Measurements from ENCODE around the gene TERT.
"Not testable (repeated sequence)": the region's sequence is repeated elsewhere in the genome, so short reads cannot be mapped to it uniquely, and the experiment has no call there.

TERT gene

DNA sequence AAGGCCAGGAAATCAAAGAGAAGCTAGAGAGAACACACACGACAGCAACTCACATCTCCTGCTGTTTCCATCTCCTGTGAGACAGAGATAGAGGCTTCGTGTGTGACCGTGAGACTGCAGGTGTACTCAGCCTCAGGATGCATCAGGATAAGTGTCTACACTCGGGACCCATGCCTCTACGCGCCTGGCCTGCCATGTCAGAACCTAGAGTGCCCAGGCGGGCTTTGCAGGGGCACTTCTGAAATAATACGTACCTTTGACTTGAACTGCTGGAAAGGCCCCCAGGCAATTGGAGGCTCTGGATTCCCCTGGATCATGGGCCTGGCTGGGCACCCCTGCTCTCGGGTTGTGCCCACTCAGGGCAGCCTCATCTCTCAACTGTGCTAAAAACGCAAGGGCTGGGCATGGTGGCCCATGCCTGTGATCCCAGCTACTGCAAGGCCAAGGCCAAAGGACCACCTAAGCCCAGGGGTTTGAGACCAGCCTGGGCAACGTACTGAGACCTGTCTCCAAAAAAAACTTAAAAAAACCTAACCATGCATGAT, 37.1 kb upstream of the TERT start:
- DNase-seq (ENCODE audit: insufficient read length, low spot score) (no peak), FAIRE-seq (no peak)

DNA sequence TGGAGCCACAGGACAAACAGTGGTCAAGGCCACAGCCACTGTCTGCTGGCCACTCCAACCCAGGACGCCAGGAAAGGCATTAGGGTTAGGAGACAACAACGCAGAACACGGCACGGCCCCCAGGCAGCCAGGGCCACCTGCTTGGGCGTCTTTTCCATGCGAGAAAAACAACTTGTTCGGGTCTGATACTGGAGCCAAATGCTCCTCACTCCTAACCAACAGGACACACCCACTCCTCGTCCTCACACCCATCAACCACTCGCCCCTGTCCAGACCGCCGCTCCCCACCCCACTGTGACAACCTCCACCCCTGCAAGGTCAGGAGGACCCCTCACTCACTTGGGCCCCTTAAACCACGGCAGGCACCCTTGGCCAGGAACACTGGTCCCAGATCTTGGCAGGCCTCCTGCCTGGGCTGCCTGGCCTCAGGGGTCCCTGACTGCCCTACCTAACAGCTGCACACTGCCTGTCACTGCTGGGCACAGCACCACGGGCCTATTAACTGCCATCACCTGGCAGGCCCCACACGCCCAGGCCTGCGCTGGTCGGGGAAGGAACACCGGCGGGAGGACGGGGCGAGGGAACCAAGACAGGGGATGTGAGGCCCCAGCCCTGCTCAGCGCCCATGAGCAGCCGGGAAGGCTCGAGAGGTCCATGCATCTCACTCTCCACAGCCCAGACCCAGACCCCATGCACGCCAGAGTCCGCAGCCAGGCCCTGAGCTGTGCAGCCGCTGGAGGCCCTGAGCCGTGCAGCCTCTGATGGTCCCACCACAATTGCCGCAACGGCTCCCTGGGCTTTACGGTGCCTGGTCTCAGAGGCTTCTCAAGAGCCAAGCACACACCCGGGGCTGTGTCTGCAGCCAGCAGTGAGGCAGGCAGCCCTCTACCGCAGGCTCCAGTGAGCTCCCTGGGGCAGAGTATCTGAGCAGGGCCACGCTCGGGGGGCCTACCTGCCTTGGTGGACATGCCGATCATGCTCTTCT, 36.3 kb upstream of the TERT start:
- FAIRE-seq (no peak), DNase-seq (ENCODE audit: insufficient read length, low spot score) (no peak)

DNA sequence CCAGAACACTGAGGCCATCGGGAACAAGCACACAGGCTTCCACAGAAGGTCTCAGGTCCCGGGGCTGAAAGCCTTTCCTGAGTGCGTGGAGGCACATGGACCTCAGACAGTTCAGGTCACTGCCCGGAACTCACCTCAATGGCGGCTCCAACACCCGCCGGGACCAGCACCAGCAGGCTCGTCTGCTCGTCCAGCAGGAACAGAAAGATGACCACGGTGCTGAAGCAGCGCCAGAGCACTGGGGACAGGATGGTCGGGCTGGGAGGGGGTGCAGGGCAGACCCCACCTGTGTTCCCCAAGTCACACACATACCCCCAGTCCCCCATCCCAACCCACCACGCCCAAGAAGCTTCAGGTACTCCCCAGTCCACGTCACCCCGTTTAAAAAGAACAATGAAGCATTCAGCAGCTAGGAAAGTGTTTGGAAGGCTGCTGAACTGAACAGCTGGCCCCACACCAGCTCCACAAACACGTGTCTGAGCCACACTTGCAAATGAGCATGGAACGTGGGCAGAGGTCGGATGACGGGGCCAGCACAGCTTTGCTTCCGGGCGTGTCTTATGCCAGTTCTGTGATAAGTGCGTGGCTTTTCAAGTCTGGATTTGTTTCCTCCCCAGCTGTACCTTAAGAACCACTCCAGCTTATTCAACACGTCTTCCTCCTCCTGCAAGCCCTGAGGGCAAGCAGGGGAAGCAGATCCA, 35.4 kb upstream of the TERT start:
- no peak for DNase-seq (ENCODE audit: insufficient read length, low spot score)
- no peak for FAIRE-seq

DNA sequence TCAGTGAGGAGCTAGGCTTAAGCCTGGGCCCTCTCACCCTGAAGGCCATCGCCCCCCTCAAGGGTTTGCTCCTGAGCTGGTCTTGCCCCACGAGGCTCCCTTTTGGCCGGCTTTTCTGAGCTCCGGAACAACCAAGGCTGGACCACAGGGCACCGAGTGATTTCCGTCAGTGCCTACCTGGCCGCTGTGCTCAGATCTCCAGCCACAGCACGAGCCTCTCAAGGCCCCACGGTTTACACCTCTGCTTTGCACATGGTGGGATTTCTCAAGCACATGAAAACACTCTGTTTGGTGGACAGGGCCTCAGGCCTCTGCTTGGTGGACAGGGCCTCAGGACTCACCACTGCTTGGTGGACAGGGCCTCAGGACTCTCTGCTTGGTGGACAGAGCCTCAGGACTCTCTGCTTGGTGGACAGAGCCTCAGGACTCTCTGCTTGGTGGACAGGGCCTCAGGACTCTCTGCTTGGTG, 34.3 kb upstream of the TERT start:
- FAIRE-seq (no peak), DNase-seq (ENCODE audit: insufficient read length, low spot score) (no peak)

DNA sequence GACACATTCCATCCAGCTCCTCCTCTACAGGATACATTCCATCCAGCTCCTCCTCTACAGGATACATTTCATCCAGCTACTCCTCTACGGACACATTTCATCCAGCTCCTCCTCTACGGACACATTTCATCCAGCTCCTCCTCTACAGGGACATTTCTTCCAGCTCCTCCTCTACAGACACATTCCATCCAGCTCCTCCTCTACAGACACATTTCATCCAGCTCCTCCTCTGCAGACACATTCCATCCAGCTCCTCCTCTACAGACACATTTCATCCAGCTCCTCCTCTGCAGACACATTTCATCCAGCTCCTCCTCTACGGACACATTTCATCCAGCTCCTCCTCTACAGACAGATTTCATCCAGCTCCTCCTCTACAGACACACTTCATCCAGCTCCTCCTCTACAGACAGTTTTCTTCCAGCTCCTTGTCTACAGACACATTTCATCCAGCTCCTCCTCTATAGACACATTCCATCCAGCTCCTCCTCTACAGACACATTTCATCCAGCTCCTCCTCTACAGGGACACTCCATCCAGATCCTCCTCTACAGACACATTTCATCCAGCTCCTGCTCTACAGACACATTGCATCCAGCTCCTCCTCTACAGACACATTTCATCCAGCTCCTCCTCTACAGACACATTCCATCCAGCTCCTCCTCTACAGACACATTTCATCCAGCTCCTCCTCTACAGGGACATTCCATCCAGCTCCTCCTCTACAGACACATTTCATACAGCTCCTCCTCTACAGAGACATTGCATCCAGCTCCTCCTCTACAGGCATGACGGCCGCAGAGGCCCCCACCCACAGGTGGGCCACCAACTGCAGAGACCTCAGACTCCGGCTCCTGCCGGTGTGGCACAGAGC, 33.6 kb upstream of the TERT start:
- FAIRE-seq; DNase-seq (ENCODE audit: insufficient read length, low spot score): not testable (repeated sequence)

DNA sequence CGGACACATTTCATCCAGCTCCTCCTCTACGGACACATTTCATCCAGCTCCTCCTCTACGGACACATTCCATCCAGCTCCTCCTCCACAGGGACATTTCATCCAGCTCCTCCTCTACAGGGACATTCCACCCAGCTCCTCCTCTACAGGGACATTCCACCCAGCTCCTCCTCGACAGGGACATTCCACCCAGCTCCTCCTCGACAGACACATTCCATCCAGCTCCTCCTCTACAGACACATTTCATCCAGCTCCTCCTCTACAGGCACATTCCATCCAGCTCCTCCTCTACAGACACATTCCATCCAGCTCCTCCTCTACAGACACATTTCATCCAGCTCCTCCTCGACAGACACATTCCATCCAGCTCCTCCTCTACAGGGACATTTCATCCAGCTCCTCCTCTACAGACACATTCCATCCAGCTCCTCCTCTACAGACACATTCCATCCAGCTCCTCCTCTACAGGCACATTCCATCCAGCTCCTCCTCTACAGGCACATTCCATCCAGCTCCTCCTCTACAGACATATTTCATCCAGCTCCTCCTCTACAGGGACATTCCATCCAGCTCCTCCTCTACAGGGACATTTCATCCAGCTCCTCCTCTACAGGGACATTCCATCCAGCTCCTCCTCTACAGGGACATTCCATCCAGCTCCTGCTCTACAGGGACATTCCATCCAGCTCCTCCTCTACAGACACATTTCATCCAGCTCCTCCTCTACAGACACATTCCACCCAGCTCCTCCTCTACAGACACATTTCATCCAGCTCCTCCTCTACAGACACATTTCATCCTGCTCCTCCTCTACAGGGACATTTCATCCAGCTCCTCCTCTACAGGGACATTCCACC, 32.3 kb upstream of the TERT start:
- not testable (repeated sequence) for DNase-seq (ENCODE audit: insufficient read length, low spot score); FAIRE-seq

DNA sequence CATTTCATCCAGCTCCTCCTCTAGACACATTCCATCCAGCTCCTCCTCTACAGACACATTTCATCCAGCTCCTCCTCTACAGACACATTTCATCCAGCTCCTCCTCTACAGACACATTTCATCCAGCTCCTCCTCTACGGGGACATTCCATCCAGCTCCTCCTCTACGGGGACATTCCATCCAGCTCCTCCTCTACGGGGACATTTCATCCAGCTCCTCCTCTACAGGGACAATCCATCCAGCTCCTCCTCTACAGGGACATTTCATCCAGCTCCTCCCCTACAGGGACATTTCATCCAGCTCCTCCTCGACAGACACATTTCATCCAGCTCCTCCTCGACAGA, 31.6 kb upstream of the TERT start:
- not testable (repeated sequence) for DNase-seq (ENCODE audit: insufficient read length, low spot score); FAIRE-seq

DNA sequence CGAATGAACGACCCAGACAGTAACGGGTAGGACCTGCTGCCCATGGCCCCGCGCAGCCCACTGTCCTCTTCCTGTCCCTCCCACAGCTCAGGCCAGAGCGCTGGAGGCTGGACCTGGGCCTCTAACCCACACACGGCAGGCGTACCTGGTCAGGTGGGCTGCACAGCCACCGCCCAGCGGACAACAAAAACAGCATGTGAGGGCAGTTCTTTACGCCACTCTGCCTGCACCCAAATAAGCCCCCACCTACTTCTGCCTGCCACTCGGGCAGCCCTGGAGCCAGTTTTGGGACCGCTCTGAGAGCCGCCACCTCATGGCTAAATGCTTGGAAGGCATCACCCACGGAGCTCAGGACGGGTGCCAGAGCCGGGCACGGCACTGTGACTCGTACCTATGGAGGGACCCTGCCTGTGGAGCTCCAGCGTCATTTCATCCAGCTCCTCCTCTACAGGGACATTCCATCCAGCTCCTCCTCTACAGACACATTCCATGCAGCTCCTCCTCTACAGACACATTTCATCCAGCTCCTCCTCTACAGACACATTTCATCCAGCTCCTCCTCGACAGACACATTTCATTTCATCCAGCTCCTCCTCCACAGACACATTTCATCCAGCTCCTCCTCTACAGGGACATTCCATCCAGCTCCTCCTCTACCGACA, 31.1 kb upstream of the TERT start:
- FAIRE-seq (no peak), DNase-seq (ENCODE audit: insufficient read length, low spot score) (no peak)

DNA sequence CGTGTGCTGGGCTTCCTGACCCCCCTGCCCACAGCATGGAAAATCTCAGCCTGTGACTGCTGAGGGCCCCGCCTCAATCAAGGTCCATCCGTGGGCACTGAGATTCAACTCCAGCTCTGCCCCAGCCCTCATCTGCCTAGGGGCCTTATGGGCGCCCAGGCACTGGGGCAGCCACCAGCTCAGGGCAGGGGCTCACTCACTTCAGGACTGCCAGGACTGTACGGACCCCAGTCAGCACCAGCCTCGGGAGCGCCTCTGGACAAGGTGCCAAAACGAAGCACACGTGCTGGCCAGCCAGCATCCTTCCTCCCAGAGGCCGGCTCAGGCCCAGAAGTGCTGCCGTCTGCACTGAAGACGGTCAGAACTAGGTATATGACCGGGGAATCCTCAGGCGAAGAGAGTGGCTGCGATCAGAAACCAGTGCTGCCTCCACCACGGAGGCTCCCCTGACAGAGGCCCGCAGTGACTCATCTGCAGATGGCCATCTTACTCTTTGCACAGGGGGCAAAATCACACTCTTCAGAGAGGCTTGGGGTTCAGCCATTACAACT, 30.4 kb upstream of the TERT start:
- FAIRE-seq (no peak), DNase-seq (ENCODE audit: insufficient read length, low spot score) (no peak)

DNA sequence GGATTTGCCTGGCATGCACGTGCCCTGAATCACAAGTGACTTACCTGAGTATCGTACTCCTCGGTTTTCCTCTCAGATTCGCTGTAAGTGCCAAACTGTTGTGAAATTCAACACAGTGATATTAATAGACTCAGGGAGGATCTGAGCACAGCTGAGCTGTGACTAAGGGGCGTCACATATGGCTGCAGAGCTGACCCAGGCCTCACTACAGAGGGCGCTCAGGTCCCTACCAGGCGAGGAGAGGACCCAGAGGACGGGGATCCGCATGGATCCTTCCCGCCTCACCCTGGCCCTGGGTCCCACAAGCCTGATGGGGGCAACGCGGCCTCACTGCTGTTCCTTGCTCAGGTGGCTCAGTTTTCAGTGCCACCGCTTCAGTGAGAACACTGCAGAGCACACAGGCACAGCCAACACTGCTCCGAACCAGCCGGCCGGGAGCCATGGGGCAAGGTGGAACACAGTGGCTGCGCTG, 29.9 kb upstream of the TERT start:
- DNase-seq (ENCODE audit: insufficient read length, low spot score) (no peak), FAIRE-seq (no peak)

DNA sequence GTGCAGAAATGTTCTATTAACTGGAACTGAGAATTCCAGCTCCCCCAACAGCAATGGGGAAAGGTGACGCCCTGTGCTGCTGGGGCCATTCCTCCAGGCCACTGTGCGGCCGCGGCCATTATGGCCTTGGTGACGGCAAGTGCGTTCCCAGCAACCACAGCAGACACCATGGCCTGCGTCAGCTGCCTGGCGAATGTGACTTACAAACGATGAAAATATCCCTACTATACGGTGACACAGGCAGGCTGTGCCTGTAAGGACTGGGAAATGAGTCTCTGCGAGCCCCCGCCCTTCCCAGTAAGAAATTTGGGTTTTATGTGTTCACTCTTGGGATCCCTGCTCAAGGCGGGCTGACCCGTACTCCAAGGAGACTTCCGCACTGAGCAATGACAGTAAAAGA, 29.4 kb upstream of the TERT start:
- FAIRE-seq (no peak), DNase-seq (ENCODE audit: insufficient read length, low spot score) (no peak)

DNA sequence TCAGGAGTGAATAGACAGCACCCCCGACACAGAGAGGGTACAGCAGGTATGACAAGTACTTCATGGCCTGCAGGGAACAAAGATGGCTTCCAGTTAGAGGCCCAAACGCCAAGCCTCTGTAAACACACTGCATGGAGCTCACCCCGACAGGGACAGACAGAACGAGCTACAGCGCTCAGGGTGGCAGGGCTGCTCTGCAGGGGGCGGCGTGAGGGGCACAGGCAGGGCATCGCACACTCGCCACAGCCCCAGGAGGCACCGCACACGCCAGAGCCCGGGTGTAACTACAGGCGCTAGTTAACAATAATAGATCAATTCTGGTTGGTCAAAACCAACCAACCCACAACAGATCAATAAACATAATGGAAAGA, 28.9 kb upstream of the TERT start:
- FAIRE-seq (no peak), DNase-seq (ENCODE audit: insufficient read length, low spot score) (no peak)

DNA sequence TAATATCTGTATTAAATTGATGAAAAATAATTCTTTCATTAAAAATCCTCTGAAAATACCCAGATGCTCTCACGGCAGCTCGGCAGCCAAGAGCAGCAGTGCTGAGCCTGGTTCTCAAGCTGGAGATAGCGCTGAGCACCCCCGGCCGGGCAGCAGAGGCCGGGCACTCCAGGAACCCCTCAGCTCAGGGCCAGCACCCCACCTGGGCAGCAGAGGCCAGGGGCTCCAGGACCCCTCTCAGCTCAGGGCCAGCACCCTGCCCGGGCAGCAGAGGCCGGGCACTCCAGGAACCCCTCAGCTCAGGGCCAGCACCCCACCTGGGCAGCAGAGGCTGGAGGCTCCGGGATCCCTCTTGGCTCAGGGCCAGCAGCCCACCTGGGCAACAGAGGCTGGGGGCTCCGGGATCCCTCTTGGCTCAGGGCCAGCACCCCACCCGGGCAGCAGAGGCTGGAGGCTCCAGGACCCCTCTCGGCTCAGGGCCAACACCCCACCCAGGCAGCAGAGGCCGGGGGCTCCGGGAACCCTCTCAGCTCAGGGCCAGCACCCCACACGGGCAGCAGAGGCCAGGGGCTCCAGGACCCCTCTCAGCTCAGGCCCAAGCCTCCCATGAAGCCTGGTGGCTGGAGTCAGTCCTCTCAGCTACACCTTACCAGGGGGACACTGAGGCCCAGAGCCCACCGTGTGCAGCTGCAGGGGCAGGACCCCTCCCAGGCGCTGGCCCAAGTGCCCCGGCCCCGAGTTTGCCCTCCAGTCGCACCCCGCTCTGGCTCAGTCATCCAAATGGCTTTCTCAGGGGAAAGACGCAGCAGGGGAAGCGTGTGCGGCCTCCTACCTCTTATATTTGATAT, 28.3 kb upstream of the TERT start:
- no peak for DNase-seq (ENCODE audit: insufficient read length, low spot score)
- no peak for FAIRE-seq

DNA sequence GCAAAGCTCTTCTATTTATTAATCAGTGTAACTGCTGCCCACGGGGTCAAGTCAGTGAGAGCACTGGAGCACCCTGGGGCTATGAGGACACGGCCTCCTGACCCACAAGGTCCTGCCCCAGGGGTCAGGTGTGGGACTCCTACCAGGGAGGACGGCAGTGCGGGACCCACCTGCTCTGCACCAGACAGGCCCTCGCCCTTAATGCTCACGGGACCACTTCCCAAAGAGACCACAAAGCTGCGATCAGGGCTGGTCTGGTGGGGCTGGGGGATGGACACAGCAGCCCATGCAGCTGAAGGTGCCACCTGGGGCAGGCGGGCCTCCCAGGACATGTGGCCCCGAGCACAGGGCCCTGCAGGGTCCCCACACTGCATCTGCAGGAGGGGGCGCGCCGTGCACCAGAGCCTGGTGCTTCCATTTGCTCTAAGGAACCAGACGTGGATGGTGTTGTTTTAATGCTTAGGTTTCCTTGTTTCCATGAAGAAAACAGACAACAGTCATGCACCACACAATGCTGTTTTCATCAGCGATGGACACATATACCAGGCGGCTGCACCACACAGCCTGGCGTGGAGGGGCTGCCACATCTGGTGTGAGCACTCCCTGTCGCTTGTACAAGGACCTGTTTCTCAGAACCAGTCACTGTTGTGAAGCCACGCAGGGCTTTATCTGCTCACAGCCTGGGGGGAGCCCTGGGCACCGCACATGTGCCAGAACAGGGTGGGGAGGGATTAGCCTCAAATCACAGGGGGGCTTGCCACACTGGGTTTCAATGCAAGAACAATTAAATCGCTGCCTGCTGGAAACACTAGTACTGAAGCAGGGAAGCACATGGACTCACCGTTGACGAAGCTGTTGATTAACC, 27.4 kb upstream of the TERT start:
- no peak for DNase-seq (ENCODE audit: insufficient read length, low spot score)
- FAIRE-seq = no peak

DNA sequence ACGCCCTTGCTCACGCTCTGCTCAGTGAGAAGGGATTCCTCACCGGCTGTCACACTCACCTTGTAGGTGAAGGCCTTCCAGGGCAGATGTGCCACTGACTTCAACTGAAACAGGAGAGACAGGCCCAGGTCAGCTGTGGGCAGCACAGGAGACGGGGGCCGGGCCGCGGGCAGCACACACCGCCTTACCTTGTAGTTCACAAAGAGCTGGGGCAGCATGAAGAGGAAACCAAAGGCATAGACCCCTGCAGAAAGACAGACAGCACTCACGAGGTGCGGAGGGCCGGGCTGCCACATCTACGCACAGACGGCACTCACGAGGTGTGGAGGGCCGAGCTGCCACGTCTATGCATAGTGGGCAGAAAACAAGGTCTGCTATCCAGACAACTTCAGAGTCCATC, 26.7 kb upstream of the TERT start:
- FAIRE-seq (no peak), DNase-seq (ENCODE audit: insufficient read length, low spot score) (no peak)

DNA sequence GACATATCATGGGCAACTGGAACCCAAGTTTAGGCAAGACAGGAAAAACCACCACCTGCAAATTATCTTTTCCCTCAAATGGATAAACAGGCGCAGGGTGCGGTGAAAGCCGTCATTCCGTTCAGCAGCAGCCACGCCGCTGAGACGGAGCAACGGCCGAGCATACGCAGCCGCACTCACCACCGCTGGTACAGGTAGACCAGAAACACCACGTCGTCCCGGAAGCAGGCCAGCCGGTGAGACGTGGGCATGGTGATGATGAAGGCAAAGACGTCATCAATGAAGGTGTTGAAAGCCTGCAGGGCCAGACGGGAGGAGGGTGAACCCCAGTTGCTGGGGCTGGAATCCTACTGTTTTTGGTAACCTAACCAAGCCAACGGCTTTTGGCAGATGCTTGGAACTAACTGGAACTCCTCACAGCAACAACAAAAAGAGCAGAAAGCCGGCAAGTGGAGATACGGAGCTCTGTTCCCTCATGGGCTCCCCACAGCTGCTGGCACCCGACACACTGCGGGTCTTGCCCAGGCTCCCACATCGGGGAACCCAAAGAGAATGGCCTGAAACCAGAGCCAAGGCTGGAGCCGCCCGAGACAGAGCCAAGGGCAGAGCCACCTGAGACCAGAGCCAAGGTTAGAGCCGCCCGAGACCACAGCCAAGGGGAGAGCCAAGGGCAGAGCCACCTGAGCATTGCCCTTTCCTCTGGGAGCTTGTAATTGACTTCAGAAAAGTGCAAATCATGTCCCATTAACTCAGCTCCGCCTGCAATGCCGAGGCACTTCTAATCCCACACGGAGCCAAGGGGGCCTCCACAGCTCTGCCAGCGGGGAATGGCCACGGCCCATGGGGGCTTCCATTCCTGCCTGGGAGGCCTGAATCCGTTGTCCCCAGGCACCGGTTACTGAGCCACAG, 25.8 kb upstream of the TERT start:
- FAIRE-seq (no peak), DNase-seq (ENCODE audit: insufficient read length, low spot score) (no peak)

Data from GM19239 (cell line).